ENCODE data around the gene FAM170A. TPM values are rescaled to one million over a fixed set of nuclear protein-coding genes. Genes with fewer than 3 reads are reported as not detected.

The FAM170A gene
- total and polyA plus RNA-seq, 2 donors, result not detected

GRCh38 chr5:119678351-119679028 is 49.1 kb downstream of the FAM170A start:
- DNase-seq (ENCODE audit: extremely low spot score), result no peak
- WGBS, result 68% methylated on average over 8 of the region's 8 CpGs
- Histone ChIP-seq H3K4me1 (ENCODE audit: insufficient read depth) (no peaks in the 10 kb centered on the region), H3K36me3 (ENCODE audit: insufficient read depth) (no peaks in the 10 kb centered on the region), H3K4me3 (ENCODE audit: low read depth, low read length) (no peak overlapping the region), H3K27ac (ENCODE audit: low read depth) (no peak overlapping the region)

- Histone ChIP-seq H3K4me1 (ENCODE audit: insufficient read depth) (no peaks in the 10 kb centered on the region), H3K36me3 (ENCODE audit: insufficient read depth) (no peaks in the 10 kb centered on the region), H3K4me3 (ENCODE audit: low read depth, low read length) (no peak overlapping the region), H3K27ac (ENCODE audit: low read depth) (no peak overlapping the region)
- 94% methylated on average over 12 of the region's 12 CpGs for whole genome bisulfite sequencing
- no peak for DNase-seq (ENCODE audit: extremely low spot score)
Observed at GRCh38 chr5:119680080-119680479, 50.7 kb downstream of the FAM170A start.

GRCh38 chr5:119681734-119682133 is 52.4 kb downstream of the FAM170A start:
- no peak overlapping the region for H3K27ac ChIP-seq (ENCODE audit: low read depth)
- WGBS, result 74% methylated on average over 2 of the region's 2 CpGs
- no peak overlapping the region for H3K4me3 ChIP-seq (ENCODE audit: low read depth, low read length)
- no peak for DNase-seq (ENCODE audit: extremely low spot score)
- no peaks in the 10 kb centered on the region for H3K4me1 ChIP-seq (ENCODE audit: insufficient read depth)
- H3K36me3 ChIP-seq (ENCODE audit: insufficient read depth), result no peaks in the 10 kb centered on the region

DNA sequence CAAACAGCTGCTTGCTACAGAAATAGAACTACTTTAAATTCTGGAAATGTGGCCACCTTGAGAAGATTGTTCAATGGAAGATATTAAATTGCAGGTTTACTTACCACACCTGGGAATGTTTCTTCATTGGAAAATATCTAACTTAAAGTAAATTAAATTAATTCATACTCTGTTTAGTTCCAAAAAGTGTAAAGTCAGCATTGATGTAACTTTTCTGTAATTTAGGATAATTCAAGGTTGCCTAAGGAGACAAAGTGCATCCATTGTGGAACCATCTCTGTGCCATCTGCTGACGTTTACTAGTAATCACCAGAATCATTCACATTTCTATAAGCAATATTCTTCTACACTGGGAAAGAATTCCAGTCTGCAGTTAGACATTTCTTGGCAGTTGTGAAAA is 53.0 kb downstream of the FAM170A start:
- Histone ChIP-seq H3K4me3 (ENCODE audit: low read depth, low read length) (no peak overlapping the region), H3K36me3 (ENCODE audit: insufficient read depth) (no peaks in the 10 kb centered on the region), H3K4me1 (ENCODE audit: insufficient read depth) (no peaks in the 10 kb centered on the region), H3K27ac (ENCODE audit: low read depth) (no peak overlapping the region)
- no peak for DNase-seq (ENCODE audit: extremely low spot score)
- WGBS, result 85% methylated on average over 1 of the region's 1 CpG

Other genes starting within 250 kb of the FAM170A start
- gene HSD17B4, start 177.1 kb upstream of the FAM170A start, total RNA-seq, result 226 TPM
- gene HSD17B4, start 177.1 kb upstream of the FAM170A start, polyA plus RNA-seq, result 204 TPM

Measured in urinary bladder (tissue), 4 donors.